Lung (tissue), 12 donors: Measurements from ENCODE around the gene DVL3. TPM values are rescaled to one million over a fixed set of nuclear protein-coding genes. Genes with fewer than 3 reads are reported as not detected.
"Not testable (repeated sequence)": the region's sequence is repeated elsewhere in the genome, so short reads cannot be mapped to it uniquely, and the experiment has no call there.

Experiments used
- ATAC-seq: fragments of 200-7000 bp; cut with Tn5 transposase; one replicate; pipeline ENCODE4 v1.9.1; 2020; ENCODE audit warnings: moderate number of reproducible peaks; ENCODE audit not compliant: insufficient read depth, low FRiP score
- DNase-seq, 3 donors: peaks; one replicate each; pipeline ENCODE4 v3.0.0-alpha.2; 2013 to 2017
- H3K27ac ChIP-seq, 2 donors: one replicate each; pipeline ENCODE4 v1.5.1; 2013; ENCODE audit warnings: mild to moderate bottlenecking in 2 of 2, moderate library complexity in 2 of 2, control low read depth in 1 of 2, inconsistent platforms in 1 of 2, low read depth in 1 of 2, low read length in 1 of 2
- H3K27me3 ChIP-seq, 3 donors: one replicate each; pipeline ENCODE4 v1.5.1; 2013; ENCODE audit warnings: low read length in 2 of 3; ENCODE audit not compliant: control insufficient read depth in 3 of 3, insufficient read depth in 3 of 3
- H3K36me3 ChIP-seq, 4 donors: one replicate each; pipeline ENCODE4 v1.5.1; 2013; ENCODE audit warnings: low read length in 4 of 4, mild to moderate bottlenecking in 1 of 4, moderate library complexity in 1 of 4; ENCODE audit not compliant: control insufficient read depth in 4 of 4, insufficient read depth in 4 of 4
- H3K4me1 ChIP-seq, 5 donors: one replicate each; pipeline ENCODE4 v1.5.1; 2013; ENCODE audit warnings: low read length in 5 of 5, mild to moderate bottlenecking in 2 of 5, moderate library complexity in 1 of 5; ENCODE audit not compliant: control insufficient read depth in 5 of 5, insufficient read depth in 5 of 5
- H3K4me3 ChIP-seq: one replicate; pipeline ENCODE4 v1.5.1; 2013; ENCODE audit warnings: mild to moderate bottlenecking, control low read depth, moderate library complexity
- H3K9ac ChIP-seq, 2 donors: one replicate each; pipeline ENCODE4 v1.5.1; 2013; ENCODE audit warnings: low read length in 2 of 2, control low read depth in 1 of 2; ENCODE audit not compliant: insufficient read depth in 1 of 2
- H3K9me3 ChIP-seq, 4 donors: one replicate each; pipeline ENCODE4 v1.5.1; 2013; ENCODE audit warnings: low read length in 3 of 4, mild to moderate bottlenecking in 1 of 4, moderate library complexity in 1 of 4; ENCODE audit not compliant: control insufficient read depth in 4 of 4, insufficient read depth in 3 of 4
- WGBS, 2 donors: extraction: QIAGEN DNeasy Blood & Tissue Kit; methylation state at CpG; one replicate each; pipeline ENCODE4 v1.1.7; 2013; 5-methylcytosine and 5-hydroxymethylcytosine counted together
- polyA plus RNA-seq, 2 donors: library from polyadenylated mRNA; stranded (reverse); fragments of 200-250 nt; gene quantifications; one replicate each; pipeline ENCODE4 v1.2.1, GENCODE V29; 2013
- total RNA-seq, 2 donors: library from RNA; depleted of rRNA in 1 of 2; stranded (reverse); fragments of >200 nt in 1 of 2; gene quantifications; one replicate each; pipeline ENCODE4 v1.2.1, GENCODE V29; 2014 to 2021
- TF ChIP-seq, protein P1 (sequence below): IDR thresholded peaks from 2 replicates; pipeline ENCODE4 v1.5.1; 2012; ENCODE audit warnings: mild to moderate bottlenecking; ENCODE audit errors: control extremely low read depth, extremely low read depth
- donor health status: control.
- donor health status: control.
- donor health status: Bipolar disorder and iron deficiency.
- donor health status: healthy.
- donor health status: DM: yes; HTN: yes; CAD: no.

The DVL3 gene
- total and polyA plus RNA-seq, 4 donors, result 37.8 to 73.5 (median 45.8) TPM

- Histone ChIP-seq H3K36me3 (peaks cover 29 to 46% (median 39%) of the 10 kb centered on the region in 4 donors), H3K27me3 (no peaks in the 10 kb centered on the region), H3K9ac (no peak overlapping the region), H3K4me1 (no peaks in the 10 kb centered on the region), H3K27ac (no peak overlapping the region), H3K9me3 (no peaks in the 10 kb centered on the region), H3K4me3 (no peak overlapping the region)
- ATAC-seq, result no peak
- DNase-seq, result no peak
- TF ChIP-seq, protein P1, sequence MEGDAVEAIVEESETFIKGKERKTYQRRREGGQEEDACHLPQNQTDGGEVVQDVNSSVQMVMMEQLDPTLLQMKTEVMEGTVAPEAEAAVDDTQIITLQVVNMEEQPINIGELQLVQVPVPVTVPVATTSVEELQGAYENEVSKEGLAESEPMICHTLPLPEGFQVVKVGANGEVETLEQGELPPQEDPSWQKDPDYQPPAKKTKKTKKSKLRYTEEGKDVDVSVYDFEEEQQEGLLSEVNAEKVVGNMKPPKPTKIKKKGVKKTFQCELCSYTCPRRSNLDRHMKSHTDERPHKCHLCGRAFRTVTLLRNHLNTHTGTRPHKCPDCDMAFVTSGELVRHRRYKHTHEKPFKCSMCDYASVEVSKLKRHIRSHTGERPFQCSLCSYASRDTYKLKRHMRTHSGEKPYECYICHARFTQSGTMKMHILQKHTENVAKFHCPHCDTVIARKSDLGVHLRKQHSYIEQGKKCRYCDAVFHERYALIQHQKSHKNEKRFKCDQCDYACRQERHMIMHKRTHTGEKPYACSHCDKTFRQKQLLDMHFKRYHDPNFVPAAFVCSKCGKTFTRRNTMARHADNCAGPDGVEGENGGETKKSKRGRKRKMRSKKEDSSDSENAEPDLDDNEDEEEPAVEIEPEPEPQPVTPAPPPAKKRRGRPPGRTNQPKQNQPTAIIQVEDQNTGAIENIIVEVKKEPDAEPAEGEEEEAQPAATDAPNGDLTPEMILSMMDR, result no peak
- WGBS, 2 donors, result 85 to 91% methylated on average over 8 of the region's 8 CpGs
These were observed 9.4 kb upstream of the DVL3 start for GRCh38 chr3:184145751-184146270.

- 80 to 83% methylated on average over 3 of the region's 3 CpGs for WGBS, 2 donors
These were observed 7.1 kb upstream of the DVL3 start for GRCh38 chr3:184148076-184148475.

GRCh38 chr3:184149123-184149522 lies 6.1 kb upstream of the DVL3 start:
- WGBS, 2 donors, result 94 to 96% methylated on average over 6 of the region's 6 CpGs
- DNase-seq, result no peak
- TF ChIP-seq, protein P1, result no peak
- Histone ChIP-seq H3K27ac (no peak overlapping the region), H3K27me3 (no peaks in the 10 kb centered on the region), H3K9me3 (no peaks in the 10 kb centered on the region), H3K4me1 (peaks cover 0 to 4% (median 0%) of the 10 kb centered on the region in 5 donors), H3K9ac (no peak overlapping the region), H3K36me3 (peaks cover 7 to 17% (median 12%) of the 10 kb centered on the region in 4 donors), H3K4me3 (no peak overlapping the region)
- ATAC-seq, result no peak

More at GRCh38 chr3:184148076-184148475, 7.1 kb upstream of the DVL3 start:
- Histone ChIP-seq H3K9ac (no peak overlapping the region), H3K9me3 (no peaks in the 10 kb centered on the region), H3K4me3 (no peak overlapping the region), H3K36me3 (peaks cover 13 to 26% (median 22%) of the 10 kb centered on the region in 4 donors), H3K4me1 (no peaks in the 10 kb centered on the region), H3K27ac (no peak overlapping the region), H3K27me3 (no peaks in the 10 kb centered on the region)
- ATAC-seq (no peak), DNase-seq (no peak)
- TF ChIP-seq, protein P1, result no peak

GRCh38 chr3:184149770-184150169 lies 5.4 kb upstream of the DVL3 start:
- H3K27ac ChIP-seq, H3K4me3 ChIP-seq, DNase-seq, H3K9me3 ChIP-seq, H3K27me3 ChIP-seq, ATAC-seq, H3K9ac ChIP-seq, H3K4me1 ChIP-seq: not testable (repeated sequence)
- peaks cover 3 to 11% (median 6%) of the 10 kb centered on the region in 4 donors for H3K36me3 ChIP-seq
- 80 to 81% methylated on average over 6 of the region's 6 CpGs for WGBS, 2 donors
